Body of pancreas (tissue), 4 donors: ENCODE data around the gene CNTNAP2. TPM values are rescaled to one million over a fixed set of nuclear protein-coding genes. Genes with fewer than 3 reads are reported as not detected.

Experiments
- ATAC-seq: fragments of 150-250 bp; one replicate; pipeline ENCODE4 v1.9.1; 2016
- DNase-seq, 4 donors: peaks; one replicate each; pipeline ENCODE4 v3.0.0-alpha.2; 2019
- H3K27ac ChIP-seq, 4 donors: fragments of 200-600 bp; sonication (generic); 1 replicate in 3 of 4; 2 replicates in 1 of 4; pipeline versions ENCODE4 v1.5.1 to v1.6.1; 2016 to 2019; ENCODE audit warnings: mild to moderate bottlenecking in 1 of 4, mixed read lengths in 1 of 4, moderate library complexity in 1 of 4
- H3K27me3 ChIP-seq, 2 donors: fragments of 200-600 bp; sonication (generic); one replicate each; pipeline ENCODE4 v1.6.0; 2016; ENCODE audit warnings: mild to moderate bottlenecking in 1 of 2
- H3K36me3 ChIP-seq, 2 donors: fragments of 200-600 bp; sonication (generic); replicated peaks in 1 of 2; 2 replicates each; pipeline ENCODE4 v1.5.1; 2016; ENCODE audit warnings: low read depth in 2 of 2; ENCODE audit not compliant: insufficient read depth in 1 of 2
- H3K4me1 ChIP-seq: fragments of 200-600 bp; sonication (generic); one replicate; pipeline ENCODE4 v1.6.0; 2016
- H3K4me3 ChIP-seq, 2 donors: fragments of 200-600 bp; sonication (generic); 1 replicate in 1 of 2; 2 replicates in 1 of 2; pipeline ENCODE4 v1.5.1; 2016 to 2019
- H3K9me3 ChIP-seq, 3 donors: fragments of 200-600 bp; sonication (generic); 1 replicate in 2 of 3; 2 replicates in 1 of 3; pipeline ENCODE4 v1.5.1; 2016
- CTCF ChIP-seq, 7 experiments: fragments of 450-650 bp in 4 of 7; fragments of 200-600 bp in 3 of 7; sonication (generic) in 3 of 7; IDR thresholded peaks; one replicate each; pipeline ENCODE4 v1.5.1; 2016 to 2019; ENCODE audit warnings: antibody characterized with exemption in 7 of 7
- POLR2A ChIP-seq, 3 donors: fragments of 450-650 bp; IDR thresholded peaks; one replicate each; pipeline ENCODE4 v1.6.1; 2016; ENCODE audit warnings: antibody characterized with exemption in 3 of 3, mild to moderate bottlenecking in 2 of 3
- WGBS, 2 donors: methylation state at CpG; one replicate each; pipeline ENCODE4 v1.1.5; 2017; 5-methylcytosine and 5-hydroxymethylcytosine counted together
- intact Hi-C: fragments of 100-400 bp; cut with DNase I; formaldehyde crosslinking; loops from one replicate; pipeline ENCODE4 v1.15.1; 2023
- total RNA-seq, 2 donors: library from RNA; depleted of rRNA; stranded (reverse); fragments of >200 nt; gene quantifications; one replicate each; pipeline ENCODE4 v1.1.0, GENCODE V29; 2016

The CNTNAP2 gene
- total RNA-seq, 2 donors from 2014 or later, result 1.0 TPM; not detected in 1

GRCh38 chr7:146713934-146714333 is 597.3 kb downstream of the CNTNAP2 start:
- ATAC-seq (no peak), DNase-seq (no peak)
- Histone ChIP-seq H3K4me1 (no peaks in the 10 kb centered on the region), H3K27ac (no peak overlapping the region), H3K9me3 (no peaks in the 10 kb centered on the region), H3K36me3 (no peaks in the 10 kb centered on the region), H3K27me3 (no peaks in the 10 kb centered on the region), H3K4me3 (no peak overlapping the region)
- intact Hi-C loops, result no loop called here
- WGBS, 2 donors, result 87 to 91% methylated on average over 3 of the region's 3 CpGs
- TF ChIP-seq POLR2A (IDR thresholded peaks at IDR 0.05) (no peak), CTCF (IDR thresholded peaks at IDR 0.05) (no peak)

GRCh38 chr7:146720195-146720594 is 603.6 kb downstream of the CNTNAP2 start:
- Histone ChIP-seq H3K4me3 (no peak overlapping the region), H3K36me3 (no peaks in the 10 kb centered on the region), H3K4me1 (no peaks in the 10 kb centered on the region), H3K27ac (no peak overlapping the region), H3K27me3 (no peaks in the 10 kb centered on the region), H3K9me3 (no peaks in the 10 kb centered on the region)
- 39 to 54% methylated on average over 2 of the region's 2 CpGs for WGBS, 2 donors
- intact Hi-C loops, result no loop called here
- TF ChIP-seq POLR2A (IDR thresholded peaks at IDR 0.05), result no peak
- TF ChIP-seq CTCF (IDR thresholded peaks at IDR 0.05), result no peak
- ATAC-seq (no peak), DNase-seq (no peak)

- H3K4me3 ChIP-seq, result no peak overlapping the region
- no peaks in the 10 kb centered on the region for H3K9me3 ChIP-seq
- TF ChIP-seq POLR2A (IDR thresholded peaks at IDR 0.05) (no peak), CTCF (IDR thresholded peaks at IDR 0.05) (no peak)
- WGBS, 2 donors, result 70 to 90% methylated on average over 1 of the region's 1 CpG
- no peaks in the 10 kb centered on the region for H3K36me3 ChIP-seq
- ATAC-seq, result no peak
- no peak overlapping the region for H3K27ac ChIP-seq
- no peaks in the 10 kb centered on the region for H3K4me1 ChIP-seq
- H3K27me3 ChIP-seq, result no peaks in the 10 kb centered on the region
- DNase-seq, result no peak
- intact Hi-C loops, result no loop called here
Observed at GRCh38 chr7:146722986-146723385, 606.4 kb downstream of the CNTNAP2 start.

- intact Hi-C loops, result no loop called here
- H3K36me3 ChIP-seq, result no peaks in the 10 kb centered on the region
- no peak overlapping the region for H3K27ac ChIP-seq
- 86 to 89% methylated on average over 3 of the region's 3 CpGs for WGBS, 2 donors
- TF ChIP-seq CTCF (IDR thresholded peaks at IDR 0.05), result no peak
- no peak for TF ChIP-seq POLR2A (IDR thresholded peaks at IDR 0.05)
- no peak overlapping the region for H3K4me3 ChIP-seq
- no peak for ATAC-seq
- H3K4me1 ChIP-seq, result no peaks in the 10 kb centered on the region
- H3K9me3 ChIP-seq, result no peaks in the 10 kb centered on the region
- H3K27me3 ChIP-seq, result no peaks in the 10 kb centered on the region
- DNase-seq, result no peak
Observed at GRCh38 chr7:146725520-146725919, 608.9 kb downstream of the CNTNAP2 start.

GRCh38 chr7:146728141-146728540 is 611.5 kb downstream of the CNTNAP2 start:
- Histone ChIP-seq H3K36me3 (no peaks in the 10 kb centered on the region), H3K27ac (no peak overlapping the region), H3K4me3 (no peak overlapping the region), H3K27me3 (no peaks in the 10 kb centered on the region), H3K4me1 (no peaks in the 10 kb centered on the region), H3K9me3 (no peaks in the 10 kb centered on the region)
- no peak for TF ChIP-seq CTCF (IDR thresholded peaks at IDR 0.05)
- TF ChIP-seq POLR2A (IDR thresholded peaks at IDR 0.05), result no peak
- ATAC-seq (no peak), DNase-seq (no peak)
- intact Hi-C loops, result no loop called here
- WGBS, 2 donors, result 86 to 89% methylated on average over 5 of the region's 5 CpGs
